AG09309 (cell line): ENCODE measurements around the gene PXK.

Experiments
- DNase-seq: peaks from one replicate; pipeline ENCODE4 v3.0.0-alpha.2; 2010; ENCODE audit warnings: low read depth
- H3K4me3 ChIP-seq: 2 replicates; pipeline ENCODE4 v1.5.1; 2011; ENCODE audit warnings: mild to moderate bottlenecking, low read depth, low read length, moderate library complexity; ENCODE audit not compliant: control insufficient read depth
- CTCF ChIP-seq: IDR thresholded peaks from 2 replicates; pipeline ENCODE4 v1.5.1; 2011; ENCODE audit warnings: mild to moderate bottlenecking, low read depth, low read length, inconsistent platforms; ENCODE audit not compliant: insufficient read depth, control insufficient read depth; ENCODE audit errors: missing control alignments

Gene PXK

GRCh38 chr3:58386626-58387365 lies 54.1 kb downstream of the PXK start:
- no peak overlapping the region for H3K4me3 ChIP-seq

GRCh38 chr3:58387650-58388546 lies 55.2 kb downstream of the PXK start:
- no peak overlapping the region for H3K4me3 ChIP-seq

More at GRCh38 chr3:58386626-58387365, 54.1 kb downstream of the PXK start:
- DNase-seq = no peak
- no peak for TF ChIP-seq CTCF

DNA sequence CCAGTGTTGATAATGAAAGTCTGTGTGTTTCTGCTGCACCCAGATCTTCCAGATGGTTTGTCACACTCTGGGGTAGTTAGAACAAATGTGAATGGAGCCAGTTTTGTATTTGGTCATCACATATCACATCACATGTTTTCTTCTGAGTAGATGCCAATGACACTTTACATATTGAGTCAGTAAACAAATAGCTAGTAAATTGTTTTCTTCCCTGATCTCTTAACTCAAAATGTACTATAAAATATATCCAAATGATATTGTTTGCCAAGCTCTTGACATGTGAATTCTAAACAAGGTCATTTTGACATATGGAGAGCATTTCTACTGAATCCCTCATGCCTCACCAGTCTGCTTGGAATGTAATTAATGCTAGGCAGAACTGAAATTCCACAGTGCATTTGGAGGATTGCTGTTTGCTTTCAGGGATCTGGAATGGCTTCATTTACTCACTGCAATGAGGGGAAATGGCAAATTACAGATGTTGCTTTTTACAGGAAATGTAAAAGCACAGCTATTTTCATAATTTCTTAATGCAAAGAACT lies 55.9 kb downstream of the PXK start:
- TF ChIP-seq CTCF = no peak
- peak; percentile 62 for DNase-seq
- H3K4me3 ChIP-seq = no peak overlapping the region

More at GRCh38 chr3:58387650-58388546, 55.2 kb downstream of the PXK start:
- no peak for TF ChIP-seq CTCF
- DNase-seq = no peak

DNA sequence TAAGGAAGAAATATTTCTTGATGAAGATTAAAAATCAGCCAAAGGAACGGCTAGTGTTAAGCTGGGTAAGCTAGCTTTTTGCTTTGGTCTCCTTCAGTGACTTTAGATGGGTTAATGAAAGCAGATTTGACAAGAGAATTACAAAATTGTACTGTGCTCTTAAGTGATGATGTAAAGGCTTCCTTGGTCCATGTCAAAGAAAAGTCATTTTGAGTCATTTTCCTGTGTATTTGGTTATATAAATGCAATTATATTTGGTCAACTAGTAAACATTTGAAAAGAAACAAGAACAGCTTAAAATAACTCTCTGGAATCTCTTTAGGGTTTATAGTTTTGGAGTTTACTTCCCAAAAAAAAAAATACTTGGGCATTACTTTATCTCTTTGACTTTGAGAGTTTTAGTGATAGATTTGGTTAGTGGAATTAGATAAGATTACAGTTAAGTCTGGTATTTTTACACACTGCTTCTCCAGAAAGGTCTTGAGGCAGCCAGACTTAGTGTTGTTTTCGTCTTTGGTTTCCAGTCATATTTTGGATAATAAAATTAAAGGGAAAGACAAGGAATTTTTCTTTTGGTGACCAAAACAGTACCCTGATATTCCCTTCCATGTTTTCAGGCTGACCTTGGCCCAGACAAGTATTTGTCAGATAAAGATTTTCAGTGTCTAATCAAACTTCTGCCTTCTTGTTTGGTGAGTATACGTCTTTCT lies 58.6 kb downstream of the PXK start:
- H3K4me3 ChIP-seq = no peak overlapping the region
- no peak for TF ChIP-seq CTCF
- no peak for DNase-seq

DNA sequence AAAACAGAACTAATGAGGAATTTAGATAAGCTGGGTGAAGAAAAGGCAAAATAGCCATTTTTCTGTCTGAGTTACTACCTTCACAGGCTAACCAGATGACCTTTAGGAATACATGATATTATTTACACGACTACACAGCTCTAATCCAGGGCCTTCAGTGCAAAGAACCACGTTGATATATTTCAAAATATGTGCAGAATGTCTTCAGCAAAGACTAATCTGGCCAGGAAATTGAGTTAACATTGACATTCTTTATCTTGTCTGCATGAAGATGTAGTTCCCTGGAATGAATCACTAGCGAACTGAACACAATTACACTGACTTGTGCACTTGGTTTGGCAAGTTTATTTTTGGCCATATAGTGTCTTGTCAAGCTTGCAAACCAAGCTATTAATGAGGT lies 59.5 kb downstream of the PXK start:
- no peak for DNase-seq
- no peak for TF ChIP-seq CTCF

GRCh38 chr3:58394339-58394738 lies 61.6 kb downstream of the PXK start:
- DNase-seq = no peak
- H3K4me3 ChIP-seq = no peak overlapping the region
- TF ChIP-seq CTCF = no peak

More for the DNA sequence above, 59.5 kb downstream of the PXK start:
- no peak overlapping the region for H3K4me3 ChIP-seq
